Stimulated activated naive CD8-positive, alpha-beta T cell treated with anti-CD3 and anti-CD28 coated beads, Interleukin-15, Interleukin-2, amounts not matched to agents 100 ng/mL and 50 ng/mL, for 24 hours (primary cell): ENCODE measurements around the gene BAIAP2L1.

Experiments used
- H3K27ac Mint-ChIP-seq: one replicate; pipeline ENCODE4 v1.8.0; 2021; ENCODE audit warnings: mild to moderate bottlenecking, mixed read lengths
- H3K27me3 Mint-ChIP-seq: one replicate; pipeline ENCODE4 v1.8.0; 2021; ENCODE audit warnings: mixed read lengths
- H3K36me3 Mint-ChIP-seq: one replicate; pipeline ENCODE4 v1.8.0; 2021; ENCODE audit warnings: low read depth, mixed read lengths
- H3K4me1 Mint-ChIP-seq: one replicate; pipeline ENCODE4 v1.8.0; 2021; ENCODE audit warnings: low read depth, mixed read lengths
- H3K4me3 Mint-ChIP-seq: one replicate; pipeline ENCODE4 v1.8.0; 2021; ENCODE audit warnings: mild to moderate bottlenecking, mixed read lengths
- H3K9me3 Mint-ChIP-seq: one replicate; pipeline ENCODE4 v1.8.0; 2021; ENCODE audit warnings: mixed read lengths

Gene BAIAP2L1

GRCh38 chr7:98305951-98306535 is 94.8 kb downstream of the BAIAP2L1 start:
- Mint-ChIP-seq H3K27me3 (no peaks in the 10 kb centered on the region), H3K9me3 (no peaks in the 10 kb centered on the region), H3K4me1 (no peaks in the 10 kb centered on the region), H3K27ac (no peak overlapping the region), H3K4me3 (no peak overlapping the region), H3K36me3 (peaks cover 4% of the 10 kb centered on the region)

- Mint-ChIP-seq H3K4me3 (no peak overlapping the region), H3K4me1 (no peaks in the 10 kb centered on the region), H3K27me3 (no peaks in the 10 kb centered on the region), H3K27ac (no peak overlapping the region), H3K36me3 (peaks cover 3% of the 10 kb centered on the region), H3K9me3 (no peaks in the 10 kb centered on the region)
Observed at GRCh38 chr7:98303906-98304305, 97.0 kb downstream of the BAIAP2L1 start.

DNA sequence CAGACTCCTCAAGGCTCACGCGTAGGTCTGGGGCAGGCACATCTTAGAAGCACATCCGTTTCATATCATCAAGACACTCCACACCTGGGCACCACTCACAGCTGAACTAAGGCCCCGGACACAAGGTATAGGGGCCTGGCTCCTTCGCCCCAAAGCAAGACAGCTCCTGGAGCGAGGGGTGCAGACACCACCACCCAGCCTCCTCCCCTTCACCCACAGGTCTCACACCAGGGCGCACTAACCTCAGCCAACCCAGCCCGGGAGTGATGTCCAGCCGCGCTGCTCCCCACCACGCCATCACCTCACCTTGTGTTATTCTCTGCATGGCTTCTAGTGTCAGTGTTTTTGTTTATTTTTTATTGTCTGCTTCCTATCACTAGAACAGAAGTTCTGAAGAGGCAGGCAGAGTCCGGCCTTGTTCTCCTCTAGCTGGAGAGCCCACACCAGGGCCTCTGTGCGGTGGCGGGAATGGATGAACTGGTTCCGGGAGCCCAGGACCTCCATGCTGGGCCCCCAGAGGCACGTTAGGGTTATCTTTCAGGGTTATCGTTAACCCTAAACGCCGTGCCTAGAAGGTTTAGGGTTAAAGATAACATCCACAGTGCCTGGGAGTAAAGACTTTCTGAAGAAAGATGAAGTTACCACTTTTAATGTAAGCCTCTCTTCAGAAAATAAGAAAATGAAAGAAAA is 97.6 kb downstream of the BAIAP2L1 start:
- Mint-ChIP-seq H3K36me3 (no peaks in the 10 kb centered on the region), H3K4me1 (no peaks in the 10 kb centered on the region), H3K27me3 (no peaks in the 10 kb centered on the region), H3K9me3 (no peaks in the 10 kb centered on the region), H3K4me3 (no peak overlapping the region), H3K27ac (no peak overlapping the region)

- Mint-ChIP-seq H3K27me3 (no peaks in the 10 kb centered on the region), H3K4me3 (no peak overlapping the region), H3K9me3 (no peaks in the 10 kb centered on the region), H3K4me1 (no peaks in the 10 kb centered on the region), H3K36me3 (no peaks in the 10 kb centered on the region), H3K27ac (no peak overlapping the region)
Observed at GRCh38 chr7:98301693-98302470, 99.0 kb downstream of the BAIAP2L1 start.

- H3K27me3 Mint-ChIP-seq = no peaks in the 10 kb centered on the region
- H3K4me1 Mint-ChIP-seq = no peaks in the 10 kb centered on the region
- H3K4me3 Mint-ChIP-seq = no peak overlapping the region
- H3K9me3 Mint-ChIP-seq = no peaks in the 10 kb centered on the region
- no peak overlapping the region for H3K27ac Mint-ChIP-seq
- no peaks in the 10 kb centered on the region for H3K36me3 Mint-ChIP-seq
Observed at GRCh38 chr7:98300595-98301372, 100.1 kb downstream of the BAIAP2L1 start.

GRCh38 chr7:98297626-98298286 is 103.1 kb downstream of the BAIAP2L1 start:
- no peak overlapping the region for H3K27ac Mint-ChIP-seq
- no peak overlapping the region for H3K4me3 Mint-ChIP-seq
- no peaks in the 10 kb centered on the region for H3K27me3 Mint-ChIP-seq
- no peaks in the 10 kb centered on the region for H3K36me3 Mint-ChIP-seq
- H3K9me3 Mint-ChIP-seq = no peaks in the 10 kb centered on the region
- H3K4me1 Mint-ChIP-seq = no peaks in the 10 kb centered on the region

GRCh38 chr7:98296833-98297232 is 104.1 kb downstream of the BAIAP2L1 start:
- H3K36me3 Mint-ChIP-seq = no peaks in the 10 kb centered on the region
- H3K27me3 Mint-ChIP-seq = no peaks in the 10 kb centered on the region
- H3K9me3 Mint-ChIP-seq = no peaks in the 10 kb centered on the region
- no peaks in the 10 kb centered on the region for H3K4me1 Mint-ChIP-seq
- H3K4me3 Mint-ChIP-seq = no peak overlapping the region
- no peak overlapping the region for H3K27ac Mint-ChIP-seq

GRCh38 chr7:98295467-98296192 is 105.3 kb downstream of the BAIAP2L1 start:
- no peaks in the 10 kb centered on the region for H3K4me1 Mint-ChIP-seq

GRCh38 chr7:98294798-98295382 is 106.0 kb downstream of the BAIAP2L1 start:
- no peak overlapping the region for H3K27ac Mint-ChIP-seq
- H3K27me3 Mint-ChIP-seq = no peaks in the 10 kb centered on the region
- no peaks in the 10 kb centered on the region for H3K9me3 Mint-ChIP-seq
- no peaks in the 10 kb centered on the region for H3K4me1 Mint-ChIP-seq
- no peak overlapping the region for H3K4me3 Mint-ChIP-seq
- peaks cover under 1% of the 10 kb centered on the region for H3K36me3 Mint-ChIP-seq

More at GRCh38 chr7:98295467-98296192, 105.3 kb downstream of the BAIAP2L1 start:
- H3K36me3 Mint-ChIP-seq = no peaks in the 10 kb centered on the region
- no peaks in the 10 kb centered on the region for H3K27me3 Mint-ChIP-seq
- H3K4me3 Mint-ChIP-seq = no peak overlapping the region
- H3K27ac Mint-ChIP-seq = no peak overlapping the region
- no peaks in the 10 kb centered on the region for H3K9me3 Mint-ChIP-seq

DNA sequence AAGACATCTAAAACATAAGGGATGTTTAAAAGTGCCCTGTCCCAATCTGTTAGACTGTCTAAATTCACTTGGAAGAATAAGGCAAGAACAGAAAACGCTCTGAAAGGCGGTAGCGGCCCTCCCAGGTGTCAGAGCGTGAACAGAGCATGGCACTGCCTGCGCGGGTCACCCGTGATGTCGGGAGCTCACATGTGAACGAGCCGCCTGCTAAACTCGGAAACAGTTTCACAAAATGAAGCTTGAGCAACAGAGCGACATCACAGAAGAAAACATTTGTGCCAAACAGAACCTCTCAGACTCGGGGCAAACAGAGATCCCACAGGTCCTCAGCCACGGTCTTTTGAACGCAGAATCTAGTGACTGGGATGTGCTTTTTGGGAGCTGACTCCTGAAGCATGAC is 106.6 kb downstream of the BAIAP2L1 start:
- Mint-ChIP-seq H3K36me3 (peaks cover 3% of the 10 kb centered on the region), H3K27me3 (no peaks in the 10 kb centered on the region), H3K9me3 (no peaks in the 10 kb centered on the region), H3K4me3 (no peak overlapping the region), H3K27ac (no peak overlapping the region), H3K4me1 (no peaks in the 10 kb centered on the region)

DNA sequence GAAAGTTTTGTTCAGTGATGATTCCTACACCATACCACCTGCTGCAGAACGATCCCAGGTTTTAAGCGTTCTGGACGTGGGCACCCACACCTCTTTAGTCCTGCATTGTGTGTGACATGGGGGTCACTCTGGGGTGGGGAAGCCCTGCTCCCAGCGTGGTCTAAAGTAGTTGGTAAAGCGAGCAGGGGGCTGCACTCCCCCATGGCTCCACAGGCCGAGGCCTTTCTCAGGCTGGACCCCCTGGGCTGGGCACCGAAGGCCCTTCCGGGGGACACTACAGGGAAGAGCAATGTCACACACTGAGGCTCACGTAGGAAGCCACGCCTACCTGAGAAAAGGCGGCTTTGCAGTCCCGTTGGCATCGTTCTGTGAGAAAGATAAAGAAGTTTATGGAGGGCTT is 107.1 kb downstream of the BAIAP2L1 start:
- no peaks in the 10 kb centered on the region for H3K4me1 Mint-ChIP-seq
- peaks cover 3% of the 10 kb centered on the region for H3K36me3 Mint-ChIP-seq
- no peak overlapping the region for H3K27ac Mint-ChIP-seq
- H3K9me3 Mint-ChIP-seq = no peaks in the 10 kb centered on the region
- H3K27me3 Mint-ChIP-seq = no peaks in the 10 kb centered on the region
- H3K4me3 Mint-ChIP-seq = no peak overlapping the region

DNA sequence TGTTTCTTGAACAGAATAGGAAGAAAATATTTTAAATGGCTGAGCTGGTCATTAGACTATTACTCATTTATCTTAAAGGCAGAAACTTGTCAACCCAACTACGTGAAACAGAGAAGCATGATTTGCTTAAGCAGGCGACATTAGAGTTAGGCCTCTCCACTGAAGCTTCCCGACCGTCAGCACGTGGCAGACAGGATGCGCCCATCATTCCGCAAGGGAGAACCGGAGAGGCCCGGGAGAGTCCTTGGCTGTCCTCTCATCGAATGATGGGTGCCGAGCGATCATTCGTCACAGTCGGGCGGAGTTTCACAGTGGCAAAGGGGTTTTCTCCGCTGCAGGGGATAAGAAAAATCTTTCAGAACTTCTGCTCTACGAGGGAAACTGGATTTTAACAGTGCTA is 107.6 kb downstream of the BAIAP2L1 start:
- H3K27ac Mint-ChIP-seq = no peak overlapping the region
- no peaks in the 10 kb centered on the region for H3K4me1 Mint-ChIP-seq
- H3K4me3 Mint-ChIP-seq = no peak overlapping the region
- peaks cover 3% of the 10 kb centered on the region for H3K36me3 Mint-ChIP-seq
- no peaks in the 10 kb centered on the region for H3K27me3 Mint-ChIP-seq
- no peaks in the 10 kb centered on the region for H3K9me3 Mint-ChIP-seq

- Mint-ChIP-seq H3K27ac (no peak overlapping the region), H3K4me3 (no peak overlapping the region), H3K4me1 (no peaks in the 10 kb centered on the region), H3K9me3 (no peaks in the 10 kb centered on the region), H3K27me3 (no peaks in the 10 kb centered on the region), H3K36me3 (peaks cover 3% of the 10 kb centered on the region)
Observed at GRCh38 chr7:98291717-98292116, 109.2 kb downstream of the BAIAP2L1 start.
